HL-60 (cell line): Measurements from ENCODE around the gene TMTC2.

Experiments
- CTCF ChIP-seq: IDR thresholded peaks from one replicate; pipeline ENCODE4 v1.5.1; 2011; ENCODE audit warnings: low read length, control low read depth, inconsistent platforms; ENCODE audit not compliant: insufficient read depth
- GABPA ChIP-seq: IDR thresholded peaks from 2 replicates; pipeline ENCODE4 v1.6.1; 2012; ENCODE audit warnings: low read depth
- POLR2AphosphoS5 ChIP-seq: IDR thresholded peaks from 2 replicates; pipeline ENCODE4 v1.6.1; 2012; ENCODE audit warnings: low read depth
- SPI1 ChIP-seq: IDR thresholded peaks from 2 replicates; pipeline ENCODE4 v1.6.1; 2012; ENCODE audit warnings: low read depth, mild to moderate bottlenecking, borderline replicate concordance
- TF ChIP-seq, protein P1 (sequence below): IDR thresholded peaks from 2 replicates; pipeline ENCODE4 v1.6.1; 2012; ENCODE audit warnings: low read depth; ENCODE audit not compliant: insufficient replicate concordance

DNA sequence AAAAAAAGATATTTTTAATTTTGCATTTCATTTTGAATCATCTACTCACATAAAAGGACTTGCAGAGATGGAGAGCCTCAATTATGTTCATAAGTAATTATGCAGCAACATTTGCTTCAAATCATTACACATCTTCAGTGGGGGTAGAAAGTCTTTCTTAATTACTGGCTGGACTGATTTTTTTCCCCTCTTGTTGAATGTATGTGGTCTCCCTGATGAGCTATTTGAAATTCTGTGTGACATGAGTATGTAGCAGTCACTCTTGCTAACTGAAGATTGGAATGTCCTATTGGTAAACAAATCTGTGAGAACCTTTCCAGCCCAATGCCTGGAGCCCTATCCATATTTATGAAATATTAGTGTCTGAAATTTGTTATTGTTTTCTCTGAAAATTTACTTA is 139.8 kb downstream of the TMTC2 start:
- TF ChIP-seq CTCF (no peak), GABPA (no peak), POLR2AphosphoS5 (no peak), SPI1 (no peak)
- TF ChIP-seq, protein P1, sequence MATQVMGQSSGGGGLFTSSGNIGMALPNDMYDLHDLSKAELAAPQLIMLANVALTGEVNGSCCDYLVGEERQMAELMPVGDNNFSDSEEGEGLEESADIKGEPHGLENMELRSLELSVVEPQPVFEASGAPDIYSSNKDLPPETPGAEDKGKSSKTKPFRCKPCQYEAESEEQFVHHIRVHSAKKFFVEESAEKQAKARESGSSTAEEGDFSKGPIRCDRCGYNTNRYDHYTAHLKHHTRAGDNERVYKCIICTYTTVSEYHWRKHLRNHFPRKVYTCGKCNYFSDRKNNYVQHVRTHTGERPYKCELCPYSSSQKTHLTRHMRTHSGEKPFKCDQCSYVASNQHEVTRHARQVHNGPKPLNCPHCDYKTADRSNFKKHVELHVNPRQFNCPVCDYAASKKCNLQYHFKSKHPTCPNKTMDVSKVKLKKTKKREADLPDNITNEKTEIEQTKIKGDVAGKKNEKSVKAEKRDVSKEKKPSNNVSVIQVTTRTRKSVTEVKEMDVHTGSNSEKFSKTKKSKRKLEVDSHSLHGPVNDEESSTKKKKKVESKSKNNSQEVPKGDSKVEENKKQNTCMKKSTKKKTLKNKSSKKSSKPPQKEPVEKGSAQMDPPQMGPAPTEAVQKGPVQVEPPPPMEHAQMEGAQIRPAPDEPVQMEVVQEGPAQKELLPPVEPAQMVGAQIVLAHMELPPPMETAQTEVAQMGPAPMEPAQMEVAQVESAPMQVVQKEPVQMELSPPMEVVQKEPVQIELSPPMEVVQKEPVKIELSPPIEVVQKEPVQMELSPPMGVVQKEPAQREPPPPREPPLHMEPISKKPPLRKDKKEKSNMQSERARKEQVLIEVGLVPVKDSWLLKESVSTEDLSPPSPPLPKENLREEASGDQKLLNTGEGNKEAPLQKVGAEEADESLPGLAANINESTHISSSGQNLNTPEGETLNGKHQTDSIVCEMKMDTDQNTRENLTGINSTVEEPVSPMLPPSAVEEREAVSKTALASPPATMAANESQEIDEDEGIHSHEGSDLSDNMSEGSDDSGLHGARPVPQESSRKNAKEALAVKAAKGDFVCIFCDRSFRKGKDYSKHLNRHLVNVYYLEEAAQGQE = no peak
